GM21360 (cell line): ENCODE data around the gene DAB2.
"Not testable (repeated sequence)": the region's sequence is repeated elsewhere in the genome, so short reads cannot be mapped to it uniquely, and the experiment has no call there.

Experiments
- ATAC-seq: cut with Tn5 transposase; IDR thresholded peaks from one replicate; pipeline ENCODE4 v1.9.1; 2021; ENCODE audit warnings: mild to moderate bottlenecking, moderate library complexity; ENCODE audit not compliant: unreplicated experiment

Gene DAB2

GRCh38 chr5:39422728-39423285 lies 2.0 kb downstream of the DAB2 start:
- ATAC-seq: no peak

DNA sequence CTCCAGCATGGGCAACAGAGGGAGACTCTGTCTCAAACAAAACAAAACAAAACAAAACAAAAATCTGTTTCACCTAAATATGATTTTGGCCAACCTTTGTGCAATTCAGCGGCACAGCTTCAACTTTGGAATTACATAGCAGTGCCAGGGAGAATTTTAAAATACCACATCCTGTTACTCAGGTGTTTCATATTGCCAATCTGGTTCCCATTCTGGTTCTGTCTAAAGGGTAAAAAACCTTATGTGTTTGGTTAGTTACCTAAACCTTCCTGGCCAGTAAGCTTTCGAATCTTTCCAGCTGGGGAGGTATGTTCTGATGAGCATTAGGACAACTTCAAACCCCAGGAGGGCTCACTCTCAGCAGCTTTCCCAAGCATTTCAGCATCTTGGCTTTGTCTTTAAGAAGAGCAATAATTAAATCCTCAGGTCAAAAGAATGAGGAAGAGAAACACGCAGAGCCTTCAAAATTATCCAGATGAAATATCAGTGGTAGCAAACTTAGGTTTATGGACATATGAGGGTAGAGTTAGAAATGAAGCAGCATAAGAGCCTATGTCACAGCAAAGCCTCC lies 2.7 kb downstream of the DAB2 start:
- no peak for ATAC-seq

- no peak for ATAC-seq
Measured at GRCh38 chr5:39420482-39421145, 4.2 kb downstream of the DAB2 start.

GRCh38 chr5:39419796-39420195 lies 5.0 kb downstream of the DAB2 start:
- ATAC-seq: no peak

GRCh38 chr5:39417979-39418378 lies 6.8 kb downstream of the DAB2 start:
- ATAC-seq: no peak

- no peak for ATAC-seq
Measured at GRCh38 chr5:39415201-39415600, 9.6 kb downstream of the DAB2 start.

DNA sequence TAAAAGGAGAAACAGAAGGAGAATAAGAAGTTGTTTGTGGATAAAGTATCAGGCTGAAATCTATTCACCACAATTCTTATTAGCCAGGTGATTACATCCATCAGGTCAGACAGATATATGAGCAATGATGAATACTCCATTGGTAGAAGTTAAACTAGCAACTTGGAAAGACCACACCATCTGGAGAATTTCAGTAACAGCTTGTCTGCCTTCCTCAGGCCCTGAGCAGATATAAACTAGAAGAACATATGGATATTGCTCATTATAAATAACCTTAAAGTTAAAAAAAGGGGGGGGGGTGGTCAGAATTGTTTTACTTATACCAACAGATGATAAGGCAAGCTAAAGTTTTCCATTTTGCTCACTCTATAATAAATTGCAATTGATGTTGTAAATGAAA lies 10.4 kb downstream of the DAB2 start:
- ATAC-seq: no peak

- ATAC-seq: no peak
Measured at GRCh38 chr5:39413771-39414170, 11.0 kb downstream of the DAB2 start.

DNA sequence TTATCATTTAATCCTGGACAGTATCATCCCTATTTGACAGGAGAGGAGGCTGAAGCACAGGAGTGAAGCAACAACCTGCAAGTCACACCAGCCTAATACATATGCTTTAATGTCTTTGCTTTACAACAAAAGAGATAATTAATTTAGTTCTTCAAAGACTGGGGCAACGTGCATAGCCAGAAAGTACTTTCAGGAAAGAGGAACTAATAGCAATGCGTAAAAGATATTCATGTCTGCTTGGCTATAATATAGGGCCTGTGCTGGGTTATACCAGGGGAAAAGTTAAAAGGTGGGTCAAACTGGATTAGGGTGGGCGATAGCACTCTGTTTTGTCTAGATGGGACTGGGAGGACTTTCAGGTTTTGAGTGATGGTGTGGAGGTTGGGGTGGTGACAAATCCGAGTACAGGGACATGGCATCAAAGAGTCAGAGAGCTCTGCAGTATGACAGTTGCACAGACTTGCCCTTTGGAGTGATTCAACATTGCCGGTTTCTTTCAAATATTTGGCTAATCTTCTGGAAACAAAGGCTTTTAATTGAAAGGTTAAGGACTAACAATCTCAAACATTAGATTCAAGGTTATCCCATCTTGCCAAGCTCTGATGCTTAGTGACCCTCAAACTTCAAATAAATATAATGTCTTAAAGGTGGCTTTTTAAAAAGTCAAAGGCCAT lies 11.9 kb downstream of the DAB2 start:
- no peak for ATAC-seq

GRCh38 chr5:39411985-39412384 lies 12.8 kb downstream of the DAB2 start:
- ATAC-seq: no peak

DNA sequence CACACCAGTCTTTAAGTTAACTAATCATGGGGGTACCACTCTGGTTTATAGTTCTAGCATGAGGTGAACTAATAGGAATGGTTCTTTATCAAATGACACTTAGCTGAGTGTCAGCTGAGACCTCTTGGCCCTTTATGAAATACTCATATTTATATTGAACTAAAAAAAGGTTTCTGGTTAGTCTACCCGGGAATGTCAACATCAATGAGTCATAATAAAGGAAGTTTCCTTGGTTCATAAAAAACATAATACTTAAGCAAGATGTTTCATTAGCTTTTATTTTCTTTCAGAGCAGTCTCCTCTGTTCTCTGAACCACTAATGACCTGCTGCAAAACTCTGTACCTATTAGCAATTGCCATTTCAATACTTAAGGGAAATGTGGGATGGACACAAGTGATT lies 13.7 kb downstream of the DAB2 start:
- no peak for ATAC-seq

DNA sequence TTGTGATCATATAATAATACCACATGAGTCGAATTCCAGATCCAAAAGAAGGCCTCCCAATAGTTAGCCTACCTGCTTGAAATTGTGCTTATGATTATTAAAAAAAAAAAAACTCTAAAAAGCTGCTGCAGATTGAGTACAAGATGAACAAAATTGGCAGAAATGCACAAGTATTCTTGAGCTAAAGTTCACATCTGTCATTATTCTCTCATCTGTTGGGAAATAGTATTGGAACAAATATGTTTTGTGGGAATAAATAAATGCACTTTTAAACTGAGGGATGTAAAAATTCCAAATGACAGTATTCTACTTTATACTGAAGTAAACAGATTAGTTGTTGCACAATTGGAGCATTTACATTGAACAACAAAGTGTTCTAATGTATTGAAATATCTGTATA lies 15.7 kb downstream of the DAB2 start:
- ATAC-seq: no peak

DNA sequence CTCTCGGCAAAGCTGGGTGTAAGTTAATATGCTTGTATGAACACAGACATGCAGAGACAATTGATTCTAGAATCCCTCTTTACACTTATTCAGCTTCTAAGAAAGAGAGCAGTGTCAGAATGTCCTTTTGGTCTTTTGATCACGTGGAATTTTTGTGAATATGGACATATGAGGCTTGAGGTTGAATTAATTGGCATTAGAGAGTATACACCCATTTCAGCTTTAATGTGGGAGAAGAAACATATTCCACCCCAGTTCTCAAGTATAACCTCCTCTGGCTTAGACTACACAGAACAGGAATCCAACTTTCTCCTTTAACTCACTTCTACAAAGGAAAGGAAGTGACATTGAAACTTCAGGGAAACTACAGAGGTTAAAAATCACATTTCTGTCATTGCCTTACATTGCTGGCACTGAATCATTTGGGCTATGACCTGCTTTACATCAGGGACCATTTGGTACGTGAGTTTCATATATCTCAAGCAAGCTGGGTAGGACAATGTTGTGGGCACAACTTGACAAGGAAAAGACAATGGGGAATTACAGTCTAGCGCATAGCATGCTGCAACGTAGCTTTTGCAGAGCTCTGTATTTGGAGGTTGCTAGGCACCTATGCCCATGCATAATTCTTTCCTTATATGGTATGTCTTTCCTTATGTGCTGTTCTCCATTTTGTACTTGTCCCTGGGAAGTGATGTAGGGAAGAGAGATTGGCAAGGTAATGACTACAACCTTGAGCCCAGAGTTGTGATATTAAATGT lies 19.5 kb downstream of the DAB2 start:
- no peak for ATAC-seq

DNA sequence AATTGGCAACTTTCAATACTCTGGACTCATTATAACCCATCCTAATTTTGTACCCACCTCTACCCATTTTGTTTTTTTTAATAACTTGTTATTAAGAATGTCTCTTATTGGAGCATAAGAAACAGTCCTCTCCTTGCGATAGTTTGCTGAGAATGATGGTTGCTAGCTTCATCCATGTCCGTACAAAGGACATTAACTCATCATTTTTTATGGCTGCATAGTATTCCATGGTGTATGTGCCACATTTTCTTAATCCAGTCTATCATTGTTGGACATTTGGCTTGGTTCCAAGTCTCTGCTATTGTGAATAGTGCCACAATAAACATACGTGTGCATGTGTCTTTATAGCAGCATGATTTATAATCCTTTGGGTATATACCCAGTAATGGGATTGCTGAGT lies 21.0 kb downstream of the DAB2 start:
- not testable (repeated sequence) for ATAC-seq

DNA sequence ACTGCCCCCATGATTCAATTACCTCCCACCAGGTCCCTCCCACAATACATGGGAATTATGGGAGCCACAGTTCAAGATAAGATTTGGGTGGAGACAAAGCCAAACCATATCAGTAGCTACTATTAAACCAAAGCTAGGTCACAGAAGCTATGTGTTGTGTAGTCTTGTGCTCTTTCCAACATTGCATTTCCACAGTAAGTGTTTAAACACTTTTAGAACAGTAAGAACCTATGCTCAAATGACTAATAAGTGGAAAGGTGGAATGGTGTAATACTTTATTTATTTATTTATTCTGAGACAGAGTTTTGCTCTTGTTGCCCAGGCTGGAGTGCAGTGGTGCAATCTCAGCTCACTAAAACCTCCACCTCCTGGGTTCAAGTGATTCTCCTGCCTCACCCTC lies 22.6 kb downstream of the DAB2 start:
- ATAC-seq: not testable (repeated sequence)

DNA sequence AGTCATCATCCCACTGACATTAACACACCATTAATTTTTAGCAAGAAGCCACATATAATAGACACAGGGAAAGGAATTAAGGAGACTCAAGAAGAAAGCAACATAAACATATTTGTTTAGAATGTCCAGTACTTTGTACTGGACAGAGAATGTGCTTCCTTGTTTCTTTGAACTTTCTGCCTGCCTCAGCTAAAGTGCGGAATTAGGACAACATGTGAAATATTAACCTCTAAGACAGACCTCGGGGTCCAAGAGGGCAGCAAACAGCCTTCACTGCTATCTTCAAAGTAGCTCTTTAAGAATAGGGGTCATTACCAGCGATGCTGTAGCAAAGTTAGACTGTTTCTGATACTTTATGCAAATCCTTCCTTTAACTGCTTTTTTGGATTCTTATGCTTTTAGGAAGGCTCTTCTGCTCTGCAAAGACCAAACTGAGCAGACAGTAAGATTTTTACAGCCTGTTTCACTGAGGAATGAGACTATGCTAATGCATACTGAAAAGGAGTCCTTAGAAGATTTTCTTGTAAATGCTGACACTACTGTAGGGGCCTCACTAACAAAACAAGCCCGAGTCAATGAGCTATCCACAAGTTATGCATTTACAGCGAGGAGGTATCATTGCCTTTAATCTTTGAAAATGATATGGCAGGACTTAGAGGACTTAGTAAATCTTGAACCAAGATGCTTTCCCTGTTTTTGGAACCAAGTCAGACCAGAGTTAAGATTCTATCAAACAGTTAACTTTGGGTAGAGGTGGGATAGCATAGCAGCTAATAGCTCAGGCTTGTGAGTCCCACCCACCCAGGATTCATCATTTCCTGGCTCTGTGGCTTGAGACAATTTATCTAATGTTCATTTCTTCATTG lies 23.8 kb downstream of the DAB2 start:
- no peak for ATAC-seq

- ATAC-seq: no peak
Measured at GRCh38 chr5:39399135-39400036, 25.4 kb downstream of the DAB2 start.

GRCh38 chr5:39396843-39397242 lies 27.9 kb downstream of the DAB2 start:
- ATAC-seq: no peak

DNA sequence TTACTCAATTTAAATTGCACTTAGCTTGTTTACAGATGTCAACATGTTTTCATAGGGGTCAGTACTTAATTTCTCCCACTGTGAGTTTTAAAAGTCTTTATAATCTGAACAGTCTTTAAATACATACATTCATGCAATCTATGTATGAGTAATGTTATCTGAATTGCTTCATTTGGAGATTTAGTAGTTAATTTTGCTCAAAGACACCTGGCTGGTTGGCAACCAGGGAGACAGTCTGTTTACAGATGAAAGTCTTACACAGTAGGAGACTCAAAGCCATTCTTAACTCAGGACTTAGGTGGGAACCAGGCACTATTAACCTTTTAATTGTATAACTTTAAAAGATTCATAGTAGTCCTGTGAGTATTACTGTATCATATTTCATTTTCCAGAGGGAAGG lies 29.3 kb downstream of the DAB2 start:
- ATAC-seq: no peak
